Stomach (tissue), 4 donors: ENCODE data around the gene DCST1.
A peak's percentile ranks its signal among the peaks of the same experiment; 100 is the strongest.

Experiments
- POLR2A ChIP-seq, 4 donors: fragments of 450-650 bp; IDR thresholded peaks; one replicate each; pipeline ENCODE4 v1.6.1; 2016; ENCODE audit warnings: antibody characterized with exemption in 4 of 4, control low read depth in 2 of 4, mild to moderate bottlenecking in 1 of 4, moderate library complexity in 1 of 4
- TF ChIP-seq, protein P1 (sequence below), 7 experiments: fragments of 450-650 bp in 4 of 7; fragments of 200-600 bp in 3 of 7; sonication (generic) in 3 of 7; IDR thresholded peaks; one replicate each; pipeline ENCODE4 v1.5.1; 2016 to 2019; ENCODE audit warnings: antibody characterized with exemption in 7 of 7, control low read depth in 2 of 7, mild to moderate bottlenecking in 1 of 7

DNA sequence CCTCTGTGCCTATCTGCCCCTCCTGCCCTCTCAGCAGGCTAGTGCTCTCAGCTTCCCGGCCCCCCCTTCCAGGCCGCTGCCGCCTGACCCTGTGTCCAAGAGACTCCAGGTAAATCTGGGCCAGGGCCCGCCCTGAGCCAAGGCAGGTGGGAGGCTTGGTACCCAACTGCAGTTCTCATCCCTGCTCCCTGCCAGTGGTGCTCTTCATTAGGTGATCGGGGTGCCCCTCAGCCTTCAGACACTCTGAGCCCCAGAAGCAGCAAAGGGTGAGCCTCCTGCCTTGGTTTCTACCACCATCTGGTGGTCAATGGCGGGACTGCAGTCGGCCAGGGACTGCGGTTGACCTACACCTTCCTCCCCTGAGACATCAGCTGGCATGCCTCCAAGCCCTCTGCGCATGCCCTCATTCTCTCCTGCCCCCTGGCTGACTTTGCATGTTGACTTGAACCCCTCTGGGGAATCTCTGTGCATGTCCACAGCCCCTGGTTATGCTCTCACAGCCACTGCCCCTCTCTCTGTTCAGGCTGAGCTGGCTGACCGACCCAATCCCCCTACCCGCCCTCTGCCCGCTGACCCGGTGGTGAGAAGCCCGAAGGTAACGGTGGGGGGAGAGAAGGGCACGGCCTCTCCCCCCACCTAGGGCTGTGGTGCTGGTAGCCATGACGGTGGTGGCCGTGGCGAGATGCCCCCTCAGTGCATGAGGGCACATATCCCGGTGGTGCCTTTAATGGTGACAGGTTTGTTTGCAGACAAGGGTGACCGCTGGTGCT lies 27.9 kb downstream of the DCST1 start:
- TF ChIP-seq, protein P1, sequence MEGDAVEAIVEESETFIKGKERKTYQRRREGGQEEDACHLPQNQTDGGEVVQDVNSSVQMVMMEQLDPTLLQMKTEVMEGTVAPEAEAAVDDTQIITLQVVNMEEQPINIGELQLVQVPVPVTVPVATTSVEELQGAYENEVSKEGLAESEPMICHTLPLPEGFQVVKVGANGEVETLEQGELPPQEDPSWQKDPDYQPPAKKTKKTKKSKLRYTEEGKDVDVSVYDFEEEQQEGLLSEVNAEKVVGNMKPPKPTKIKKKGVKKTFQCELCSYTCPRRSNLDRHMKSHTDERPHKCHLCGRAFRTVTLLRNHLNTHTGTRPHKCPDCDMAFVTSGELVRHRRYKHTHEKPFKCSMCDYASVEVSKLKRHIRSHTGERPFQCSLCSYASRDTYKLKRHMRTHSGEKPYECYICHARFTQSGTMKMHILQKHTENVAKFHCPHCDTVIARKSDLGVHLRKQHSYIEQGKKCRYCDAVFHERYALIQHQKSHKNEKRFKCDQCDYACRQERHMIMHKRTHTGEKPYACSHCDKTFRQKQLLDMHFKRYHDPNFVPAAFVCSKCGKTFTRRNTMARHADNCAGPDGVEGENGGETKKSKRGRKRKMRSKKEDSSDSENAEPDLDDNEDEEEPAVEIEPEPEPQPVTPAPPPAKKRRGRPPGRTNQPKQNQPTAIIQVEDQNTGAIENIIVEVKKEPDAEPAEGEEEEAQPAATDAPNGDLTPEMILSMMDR (IDR thresholded peaks at IDR 0.05), result peak in 5 of 7 experiments; percentile 98 to 100 (median 99)
- no peak for TF ChIP-seq POLR2A (IDR thresholded peaks at IDR 0.05)
